CD4-positive, alpha-beta T cell treated with Interleukin-6 for 4 hours (primary cell): ENCODE measurements around the gene RREB1.
A peak's percentile ranks its signal among the peaks of the same experiment; 100 is the strongest.
"Not testable (repeated sequence)": the region's sequence is repeated elsewhere in the genome, so short reads cannot be mapped to it uniquely, and the experiment has no call there.

Experiments
- DNase-seq: peaks from one replicate; pipeline ENCODE4 v3.0.0-alpha.2; 2020; ENCODE audit warnings: mixed read lengths

RREB1 gene

DNA sequence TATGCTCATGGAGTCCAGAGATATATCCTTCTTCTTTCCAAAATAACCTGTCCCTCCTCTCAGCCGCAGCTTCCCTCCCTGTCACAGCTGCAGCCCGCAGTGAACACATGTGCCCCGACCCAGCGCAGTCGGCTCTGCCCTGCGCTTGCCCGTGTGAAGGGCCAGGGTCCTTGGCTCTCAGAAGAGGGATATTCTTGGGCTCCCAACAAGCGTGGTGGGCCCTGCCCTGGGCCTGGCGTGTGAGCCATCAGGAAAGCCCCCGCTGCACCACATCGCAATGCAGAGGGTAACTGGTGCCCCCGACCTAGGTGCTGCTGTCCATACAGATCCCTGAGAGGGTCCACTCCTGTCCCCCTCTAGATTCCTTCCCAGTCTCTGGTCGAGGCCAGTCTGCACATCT, 140.1 kb downstream of the RREB1 start:
- no peak for DNase-seq

DNA sequence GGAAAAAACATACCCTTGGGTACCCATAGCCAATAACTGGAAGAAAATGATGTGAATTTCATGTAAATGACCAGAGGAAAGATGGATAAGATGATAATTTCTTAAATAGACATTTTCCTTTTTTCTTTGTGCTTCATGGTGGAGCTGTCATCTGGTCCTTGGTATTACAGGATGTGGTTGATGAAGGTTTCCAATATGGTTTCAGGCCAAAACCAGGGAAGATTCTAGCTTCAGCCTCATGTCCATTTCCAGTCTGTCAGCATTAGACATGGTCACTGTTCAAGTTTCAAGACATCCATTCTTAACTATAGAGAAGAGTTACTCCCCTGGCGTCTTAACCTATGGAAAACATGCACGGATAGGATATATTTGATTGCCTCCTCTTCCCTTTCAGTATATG, 141.6 kb downstream of the RREB1 start:
- DNase-seq: no peak

DNA sequence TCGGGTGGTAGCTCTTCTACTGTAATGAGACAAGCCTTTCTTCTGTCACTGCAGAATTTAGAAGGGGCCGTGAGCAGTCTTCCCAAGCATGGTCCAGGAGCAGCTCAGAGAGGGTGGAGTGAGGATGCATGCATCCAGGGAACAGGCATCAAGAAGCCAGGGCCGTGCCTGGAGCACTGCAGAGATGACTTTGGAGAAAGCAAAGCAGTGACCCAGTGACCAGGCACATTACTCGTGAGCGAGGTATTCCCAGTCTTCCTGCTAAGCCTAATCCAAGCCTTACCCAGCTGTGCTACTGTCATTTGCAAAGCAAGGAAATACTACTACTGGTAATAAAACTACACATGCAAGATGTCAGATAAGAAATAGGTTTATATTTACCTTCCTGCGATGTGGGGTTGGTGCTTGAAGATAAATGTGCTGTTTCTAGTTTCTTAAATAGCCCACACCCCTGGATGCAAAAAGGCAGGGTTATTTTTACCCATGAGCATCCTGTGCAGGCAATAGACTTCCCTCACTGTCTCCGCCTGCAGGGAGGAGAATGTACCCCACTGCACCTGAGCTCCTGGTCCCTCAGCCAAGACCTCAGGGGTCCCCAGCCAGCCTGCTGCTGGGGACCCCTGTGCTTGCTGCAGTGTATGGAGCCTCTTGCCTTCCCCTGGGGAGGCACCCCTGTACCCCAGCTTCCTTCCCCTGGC, 142.3 kb downstream of the RREB1 start:
- no peak for DNase-seq

DNA sequence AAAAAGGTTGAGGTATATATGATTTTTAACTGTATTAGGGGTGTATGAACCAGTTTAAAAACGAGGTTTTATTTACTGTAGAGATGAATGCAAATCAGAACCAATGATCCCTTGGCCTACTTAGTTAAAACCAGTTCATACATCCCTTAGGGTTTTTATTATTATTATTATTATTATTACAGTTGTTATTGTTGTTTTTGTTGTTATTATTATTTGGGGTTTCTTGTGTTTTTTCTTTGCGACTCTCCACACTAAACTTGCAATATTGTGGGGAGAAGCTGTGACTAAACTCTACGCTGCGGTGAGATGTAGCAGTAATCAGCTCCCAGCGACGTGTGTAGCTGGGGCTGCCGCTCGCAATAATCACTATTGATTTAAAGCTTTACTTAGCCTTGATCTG, 143.1 kb downstream of the RREB1 start:
- no peak for DNase-seq

DNA sequence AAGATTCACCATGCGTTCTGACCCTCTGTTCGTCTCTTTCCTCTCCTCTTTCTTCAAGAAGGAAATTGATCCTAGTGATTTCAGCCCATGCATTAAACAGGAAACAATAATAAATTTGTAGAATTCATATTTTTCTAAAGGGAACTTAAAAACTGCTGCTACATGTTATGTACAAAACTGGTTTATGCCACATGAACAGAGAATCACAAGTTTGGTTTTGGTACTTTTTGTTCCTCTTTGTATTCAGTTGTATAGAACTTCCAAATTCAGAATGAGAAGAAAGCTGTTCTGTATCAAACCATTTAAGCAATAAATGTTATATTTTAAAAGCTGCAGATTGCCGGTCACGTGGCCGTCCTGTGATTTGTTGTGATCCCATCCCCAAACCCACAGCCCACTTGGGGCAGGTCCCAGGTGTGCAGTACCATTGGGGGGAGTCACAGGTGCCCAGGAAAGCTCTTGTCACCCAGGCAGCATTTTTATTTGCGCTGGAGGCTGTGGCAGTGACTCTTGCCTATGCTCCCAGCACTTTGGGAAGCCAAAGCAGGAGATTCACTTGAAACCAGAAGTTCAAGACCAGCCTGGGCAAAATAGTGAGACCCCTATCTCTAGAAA, 144.0 kb downstream of the RREB1 start:
- DNase-seq: no peak

DNA sequence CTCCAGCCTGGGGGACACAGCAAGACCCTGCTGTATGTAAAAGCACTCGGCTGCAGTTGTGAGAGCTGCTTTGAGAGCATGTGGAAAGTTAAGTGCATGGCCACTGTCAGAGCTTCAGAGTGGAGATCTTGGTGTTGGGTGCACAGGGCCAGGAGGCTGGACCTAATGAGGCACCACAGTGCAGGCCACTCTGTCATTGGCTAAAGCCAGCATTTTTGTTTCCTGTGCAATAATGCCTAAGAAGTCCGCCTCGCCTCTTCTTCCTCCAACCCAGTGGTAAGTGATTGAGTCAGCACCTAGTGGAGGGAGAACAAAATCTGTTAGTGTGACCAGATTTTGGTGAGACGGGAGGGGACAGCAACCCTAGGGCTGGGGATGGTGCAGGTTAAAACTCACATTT, 144.6 kb downstream of the RREB1 start:
- no peak for DNase-seq

DNA sequence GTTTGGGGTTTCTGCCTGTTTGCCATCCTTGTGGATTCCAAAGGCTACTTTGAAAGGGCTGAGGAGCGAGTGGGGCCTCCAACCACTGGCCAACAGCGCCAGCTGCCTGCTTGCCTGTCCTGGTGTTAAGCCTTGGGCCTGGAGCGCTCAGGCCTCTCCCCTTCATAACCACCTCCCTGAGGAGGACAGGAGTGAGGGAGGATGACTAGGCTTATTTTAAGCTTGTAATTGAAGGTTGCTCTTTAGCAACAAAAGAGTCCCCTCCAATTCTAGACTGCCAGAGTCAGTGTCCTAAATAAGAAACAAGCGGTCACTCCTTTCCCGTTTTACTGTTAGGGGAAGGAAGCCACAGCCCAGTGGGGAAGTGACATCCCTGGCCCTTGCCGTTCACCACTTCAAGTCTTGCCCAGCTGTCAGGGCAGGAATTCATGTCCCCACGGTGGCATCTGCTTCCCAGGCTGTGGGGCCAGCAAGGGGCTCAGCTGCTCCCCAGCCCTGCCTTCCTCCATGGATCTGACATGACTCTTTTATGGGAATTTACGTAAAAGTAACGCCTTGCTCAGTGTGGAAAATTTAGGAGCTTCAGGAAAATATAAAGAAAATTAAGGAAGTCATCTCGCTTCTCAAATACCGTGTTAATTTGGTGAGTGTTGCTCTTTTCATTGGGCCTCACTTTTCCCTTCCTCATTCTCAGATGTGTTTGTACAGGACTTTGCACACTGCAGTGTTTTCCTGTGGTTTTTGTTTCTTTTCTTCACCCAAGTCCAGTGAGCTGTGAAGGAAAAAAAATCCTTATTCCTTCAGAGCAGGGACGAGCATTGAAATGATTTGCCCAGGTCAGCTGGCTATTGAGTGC, 147.4 kb downstream of the RREB1 start:
- DNase-seq: no peak

DNA sequence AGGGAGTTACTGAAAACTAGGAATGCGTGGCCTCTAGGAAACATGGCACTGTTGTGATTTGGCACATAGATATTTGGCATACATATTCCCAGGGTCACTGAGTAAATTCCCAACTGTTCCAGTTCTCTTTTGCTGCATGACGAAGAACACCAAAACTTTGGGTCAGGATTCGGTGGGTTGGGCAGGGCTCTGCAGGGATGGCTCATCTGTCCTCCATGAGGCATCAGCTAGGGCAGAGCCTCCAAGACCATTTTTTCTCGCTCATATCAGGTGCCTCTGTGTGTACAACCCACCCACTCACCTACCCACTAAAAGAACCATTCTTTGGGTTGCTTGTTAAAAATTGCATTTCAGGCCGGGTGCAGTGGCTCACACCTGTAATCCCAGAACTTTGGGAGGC, 148.2 kb downstream of the RREB1 start:
- no peak for DNase-seq

DNA sequence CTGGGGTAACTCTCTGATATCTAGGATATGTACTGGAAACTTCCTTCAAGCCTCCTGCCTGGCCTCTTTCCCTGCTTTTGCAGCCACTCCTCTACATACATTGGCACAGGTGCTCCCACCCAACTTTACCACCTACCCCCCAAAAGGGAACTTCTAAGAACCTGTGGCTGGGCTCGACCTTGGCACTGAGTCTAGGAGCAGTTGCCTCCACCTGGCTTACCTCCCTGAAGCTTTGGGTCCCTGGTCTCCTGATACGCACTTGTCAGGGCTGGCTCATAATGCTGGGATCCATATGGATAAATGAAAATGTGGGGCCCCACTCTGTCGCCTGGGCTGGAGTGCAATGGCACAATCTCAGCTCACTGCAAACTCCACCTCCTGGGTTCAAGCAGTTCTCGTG, 149.0 kb downstream of the RREB1 start:
- DNase-seq: no peak

DNA sequence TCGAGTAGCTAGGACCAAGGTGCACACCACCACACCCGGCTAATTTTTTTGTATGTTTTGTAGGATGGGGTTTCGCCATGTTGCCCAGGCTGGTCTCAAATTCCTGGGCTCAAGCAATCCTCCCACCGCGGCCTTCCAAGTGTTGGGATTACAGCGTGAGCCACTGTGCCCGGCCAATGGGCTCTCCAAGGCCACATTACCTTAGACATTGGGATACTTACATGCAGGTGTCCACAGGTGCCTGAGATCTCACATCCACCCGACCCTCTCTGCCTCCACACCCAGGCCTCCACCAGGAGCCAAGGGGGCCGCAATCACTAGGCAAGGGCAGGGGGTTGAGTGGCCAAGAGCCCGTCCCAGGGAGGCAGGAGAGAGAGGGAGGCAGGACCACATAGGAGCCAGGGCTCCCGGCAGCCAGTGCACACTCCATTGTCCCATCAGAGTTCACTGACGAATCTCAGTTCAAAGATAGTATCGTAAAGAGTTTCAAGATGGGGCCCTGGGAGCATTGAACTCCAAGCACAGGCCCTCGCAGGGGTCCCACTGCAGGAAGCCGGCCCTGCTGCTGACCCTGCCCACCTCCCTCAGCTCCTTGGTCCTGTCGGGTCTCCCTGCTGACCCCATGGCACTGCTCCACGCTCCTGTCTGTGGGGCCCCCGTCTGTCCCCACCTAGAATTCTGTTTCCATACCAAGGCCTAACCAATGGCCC, 149.9 kb downstream of the RREB1 start:
- DNase-seq: no peak

DNA sequence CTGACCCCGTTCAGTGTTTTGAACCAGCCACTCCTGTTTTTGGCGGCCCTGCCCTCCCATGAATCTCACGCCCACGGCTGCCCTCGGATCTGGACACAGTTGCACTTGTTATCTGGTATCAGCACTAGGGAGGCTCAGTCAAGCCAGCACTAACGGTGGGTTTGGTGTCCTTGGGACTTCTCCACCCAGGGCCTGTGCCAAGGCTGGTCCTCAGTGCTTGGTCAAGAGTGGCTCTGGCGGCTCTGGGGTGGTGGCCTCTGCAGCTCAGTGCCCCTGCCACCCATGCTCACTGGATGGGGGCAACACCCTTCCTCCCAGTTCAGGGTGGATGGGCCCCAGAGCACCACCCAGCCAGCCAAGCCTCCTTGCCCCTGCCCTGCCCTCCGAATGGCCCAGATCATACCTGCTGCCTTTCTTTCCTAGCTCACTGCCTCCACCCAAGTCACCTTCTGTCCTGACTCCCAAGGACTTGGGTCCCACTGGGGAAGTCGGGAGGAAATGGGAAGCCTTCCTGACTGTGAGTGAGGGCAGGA, 150.5 kb downstream of the RREB1 start:
- DNase-seq: no peak

DNA sequence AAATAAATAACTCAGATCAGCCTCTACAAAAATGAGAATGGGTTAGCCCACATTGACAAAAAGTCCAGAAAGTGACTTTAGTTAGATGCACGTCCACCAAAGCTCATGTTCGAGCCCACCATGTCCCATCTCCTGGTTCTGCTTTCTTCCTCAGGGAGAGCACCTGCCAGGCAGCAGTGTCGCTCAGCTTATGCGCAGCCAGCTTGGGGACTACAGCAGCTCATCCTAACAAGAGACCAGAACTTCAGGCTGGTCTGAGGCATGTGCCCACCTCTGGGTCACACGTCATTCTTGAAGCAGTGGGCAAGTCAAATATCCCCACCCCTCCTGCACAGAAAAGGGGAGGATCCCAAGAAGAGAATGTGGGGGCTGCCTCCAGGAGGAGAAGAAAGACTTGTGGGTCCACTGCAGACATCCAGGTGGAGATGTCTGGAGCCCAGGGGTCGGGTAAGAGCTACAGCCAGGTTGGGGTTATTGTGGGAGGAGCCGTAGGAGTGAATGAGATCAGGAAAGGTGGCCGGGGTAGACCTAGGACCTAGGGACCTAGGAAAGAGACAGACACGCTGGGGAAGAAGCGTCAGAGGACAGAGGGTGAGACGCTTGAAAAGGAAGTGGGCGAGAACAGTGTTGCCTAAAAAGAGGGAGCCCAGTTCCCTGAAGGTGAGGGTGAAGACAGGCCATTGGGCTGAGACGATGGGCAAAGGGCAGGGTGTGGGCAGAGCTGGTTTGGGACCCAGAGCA, 152.7 kb downstream of the RREB1 start:
- no peak for DNase-seq

DNA sequence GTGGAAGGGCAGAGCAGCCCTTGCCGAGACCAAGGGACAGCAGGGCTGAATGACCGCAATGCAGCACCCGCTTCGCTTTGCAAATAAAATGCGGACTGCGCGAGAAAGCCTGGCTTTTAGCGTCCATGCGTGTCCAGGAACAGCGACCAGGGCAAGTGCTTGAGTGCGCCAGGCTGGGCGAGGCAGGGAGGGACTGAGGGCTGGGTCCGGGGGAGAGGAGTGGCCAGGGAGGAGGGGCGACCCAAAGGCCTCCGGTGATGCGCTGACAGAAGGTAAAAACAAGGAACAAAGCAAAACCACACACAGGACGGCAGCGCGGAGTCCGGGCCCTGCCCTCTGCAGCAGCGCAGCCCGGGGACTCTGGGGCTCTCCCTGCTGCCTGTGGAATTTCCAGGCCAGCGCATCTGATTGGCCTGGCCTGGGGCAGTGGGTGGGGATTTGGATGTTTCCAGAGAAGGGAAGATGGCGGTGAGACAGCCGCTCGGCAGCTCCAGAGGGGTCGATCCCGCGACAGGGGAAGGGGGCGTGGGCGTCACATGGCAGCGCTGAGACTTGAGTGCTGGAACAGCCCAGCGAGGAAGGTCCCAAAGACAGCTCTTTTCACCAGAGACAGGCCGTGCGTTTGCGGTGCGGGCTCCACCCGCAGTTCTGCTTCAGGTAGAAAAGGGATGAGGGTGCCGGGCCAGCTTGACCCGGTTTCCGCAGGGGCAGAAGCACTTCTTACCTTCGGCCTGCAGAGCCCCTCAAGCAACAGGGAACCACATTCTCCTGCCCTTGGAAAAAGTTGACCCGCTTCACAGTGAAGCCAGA, 153.5 kb downstream of the RREB1 start:
- DNase-seq: peak; percentile 40

DNA sequence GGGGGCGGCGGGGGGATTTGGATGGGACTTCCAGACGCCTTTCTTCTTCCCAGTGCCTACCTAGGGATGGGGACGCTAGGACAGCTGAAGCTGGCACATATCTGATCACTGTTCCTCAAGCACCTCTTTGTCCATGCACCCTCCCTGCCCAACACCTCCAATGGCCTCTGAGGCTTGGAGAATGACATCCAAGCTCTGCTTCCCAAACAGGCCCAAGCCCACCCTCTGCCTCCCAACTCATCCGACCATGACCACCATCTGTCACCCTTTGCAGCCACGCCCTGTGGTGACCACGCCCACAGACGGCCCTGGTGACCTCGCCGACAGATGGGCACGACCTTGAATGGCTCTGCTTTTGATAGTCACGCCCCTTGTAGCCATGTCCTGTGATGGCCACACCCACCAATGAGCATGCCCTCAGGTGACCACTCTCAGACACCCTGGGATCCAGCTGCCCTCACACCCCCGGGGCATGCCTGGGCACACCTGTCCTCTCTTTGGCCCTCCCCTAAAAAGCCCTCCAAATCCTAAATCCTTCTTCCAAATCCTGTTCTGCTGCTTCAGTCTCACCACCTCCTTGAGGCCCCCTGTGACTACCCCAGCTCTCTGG, 154.2 kb downstream of the RREB1 start:
- no peak for DNase-seq

DNA sequence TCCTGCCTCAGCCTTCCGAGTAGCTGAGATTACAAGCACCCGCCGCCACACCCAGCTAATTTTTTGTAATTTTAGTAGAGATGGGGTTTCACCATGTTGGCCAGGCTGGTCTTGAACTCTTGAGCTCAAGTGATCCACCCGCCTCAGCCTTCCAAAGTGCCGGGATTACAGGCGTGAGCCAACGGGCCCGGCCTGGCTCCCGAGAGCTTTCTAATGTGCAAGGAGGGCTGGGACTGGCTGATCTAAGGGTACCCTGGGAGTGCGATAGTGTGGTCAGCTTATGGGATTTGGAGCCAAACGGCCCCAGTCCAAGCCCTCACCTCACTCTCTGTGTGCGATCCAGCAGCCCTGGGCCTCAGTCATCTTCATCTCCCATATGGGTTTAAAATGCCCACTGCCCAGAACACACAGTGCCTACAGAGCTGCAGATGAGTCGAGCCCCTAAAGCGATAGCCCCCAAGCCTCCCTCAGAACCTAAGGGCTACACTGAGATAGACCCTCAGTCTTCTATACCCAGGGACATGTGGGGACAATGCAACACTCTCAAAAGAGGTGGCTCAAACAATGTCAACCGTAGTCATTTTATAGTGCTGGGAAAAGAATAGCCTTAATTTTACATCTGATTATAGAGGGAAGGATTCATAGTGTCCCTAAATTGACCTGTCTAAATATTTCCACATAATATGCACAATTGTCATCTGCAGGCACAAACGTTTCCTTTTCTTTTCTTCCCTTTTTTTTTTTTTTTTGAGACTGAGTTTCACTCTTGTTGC, 155.2 kb downstream of the RREB1 start:
- DNase-seq: no peak

DNA sequence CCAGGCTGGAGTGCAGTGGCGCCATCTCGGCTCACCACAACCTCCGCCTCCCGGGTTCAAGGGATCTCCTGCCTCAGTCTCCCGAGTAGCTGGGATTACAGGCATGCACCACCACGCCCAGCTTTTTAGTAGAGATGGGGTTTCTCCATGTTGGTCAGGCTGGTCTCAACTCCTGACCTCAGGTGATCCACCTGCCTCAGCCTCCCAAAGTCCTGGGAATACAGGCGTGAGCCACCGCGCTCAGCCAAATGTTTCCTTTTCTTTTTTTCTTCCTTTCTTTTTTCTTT, 155.7 kb downstream of the RREB1 start:
- not testable (repeated sequence) for DNase-seq

DNA sequence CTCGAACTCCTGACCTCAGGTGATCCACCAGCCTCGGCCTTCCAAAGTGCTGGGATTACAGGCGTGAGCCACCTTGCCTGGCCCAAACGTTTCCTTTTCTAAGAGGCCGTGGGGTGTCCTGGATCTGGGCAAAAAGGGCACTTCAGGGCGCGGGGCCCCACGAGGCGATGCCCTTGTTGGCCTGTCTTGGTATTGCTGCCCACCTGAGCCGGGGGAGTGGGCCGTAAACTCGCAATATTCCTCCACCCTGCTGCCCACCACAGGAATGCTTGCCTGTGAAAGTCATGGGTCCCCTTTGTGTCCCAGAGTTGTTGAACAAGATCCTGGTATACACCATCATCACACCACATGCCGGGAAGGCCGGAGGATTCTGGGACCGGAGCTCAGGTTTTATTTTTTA, 156.3 kb downstream of the RREB1 start:
- no peak for DNase-seq

DNA sequence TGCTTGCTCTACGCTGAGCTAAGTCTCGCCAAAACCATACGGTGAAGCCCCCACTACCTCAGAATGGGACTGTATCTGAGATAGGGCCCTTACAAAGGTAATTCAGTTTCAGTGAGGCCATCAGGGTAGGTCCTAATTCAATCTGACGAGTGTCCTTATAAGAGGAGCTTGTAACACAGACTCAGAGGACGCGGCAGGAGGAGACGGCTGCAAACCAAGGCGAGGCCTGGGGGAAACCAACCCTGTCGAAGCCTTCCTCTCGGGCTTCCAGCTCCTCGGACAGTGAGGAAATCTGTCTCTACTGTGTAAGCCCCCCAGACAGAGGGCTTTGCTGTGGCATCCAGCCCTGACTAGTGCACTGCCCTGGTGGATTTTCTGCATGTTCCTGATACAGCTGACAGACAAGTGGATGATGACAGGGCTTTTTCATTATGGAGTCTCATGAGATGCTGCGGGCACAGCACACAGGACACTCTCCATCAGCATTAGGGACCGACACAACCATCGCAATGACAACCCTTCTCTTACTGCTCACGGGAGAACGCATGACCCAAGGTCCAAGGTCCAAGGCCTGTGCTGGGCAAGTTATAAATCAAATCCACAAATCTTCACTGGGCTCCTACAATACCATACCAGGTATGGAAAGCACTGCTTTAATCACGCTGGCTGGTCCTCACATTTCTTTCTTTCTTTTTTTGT, 157.1 kb downstream of the RREB1 start:
- DNase-seq: no peak

DNA sequence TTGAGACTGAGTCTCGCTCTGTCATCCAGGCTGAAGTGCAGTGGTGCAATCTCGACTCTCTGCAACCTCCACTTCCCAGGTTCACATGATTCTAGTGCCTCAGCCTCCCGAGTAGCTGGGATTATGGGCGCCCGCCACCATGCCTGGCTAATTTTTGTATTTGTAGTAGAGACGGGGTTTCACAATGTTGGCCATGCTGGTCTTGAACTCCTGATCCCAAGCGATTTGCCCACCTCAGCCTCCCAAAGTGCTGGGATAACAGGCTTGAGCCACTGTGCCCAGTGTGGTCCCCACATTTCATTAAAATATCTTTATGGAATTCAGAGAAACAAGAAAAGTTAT, 157.6 kb downstream of the RREB1 start:
- DNase-seq: not testable (repeated sequence)

DNA sequence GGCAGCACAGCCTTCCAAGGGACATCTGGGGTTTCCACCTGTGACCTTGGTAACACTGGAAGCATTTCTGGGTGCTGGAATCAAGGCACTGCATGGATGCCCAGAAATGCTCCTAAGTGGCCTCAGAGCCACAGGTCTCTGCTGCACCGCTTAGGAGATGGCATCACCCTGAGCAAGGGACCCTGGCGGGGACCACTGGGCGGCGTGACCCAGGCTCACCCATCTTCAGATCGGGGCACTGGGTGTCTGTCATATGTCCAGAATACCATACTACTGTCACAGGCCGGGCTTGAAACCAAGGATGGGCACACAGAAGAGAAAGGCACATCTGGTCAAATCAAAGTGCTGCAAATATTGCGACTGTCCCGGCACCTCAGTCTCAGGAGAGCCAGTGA, 159.3 kb downstream of the RREB1 start:
- no peak for DNase-seq
